Measurements from ENCODE around the gene HEATR9. TPM values are rescaled to one million over a fixed set of nuclear protein-coding genes. Genes with fewer than 3 reads are reported as not detected.

The HEATR9 gene
- total RNA-seq, 1 donor from 2014 or later, result 0.21 TPM

GRCh38 chr17:35879773-35880654, 11.3 kb upstream of the HEATR9 start, which contains the start of gene CCL5:
CCL5 (minus strand) TSS chr17:35880360.
- H3K4me1 ChIP-seq, result peaks cover 10% of the 10 kb centered on the region
- DNase-seq (no peak), ATAC-seq (peak; percentile 75 to 76)
- intact Hi-C loops (cut with DNase I), result no loop called here
- H3K27ac ChIP-seq, result no peak within 1 kb of the TSS
- no peaks in the 10 kb centered on the region for H3K36me3 ChIP-seq
- H3K9me3 ChIP-seq, result no peaks in the 10 kb centered on the region
- peak within 1 kb of the TSS; percentile 6 for H3K4me3 ChIP-seq
- H3K27me3 ChIP-seq (ENCODE audit: low read depth), result no peaks in the 10 kb centered on the region
- TF ChIP-seq CTCF (IDR thresholded peaks at IDR 0.05), result no peak

GRCh38 chr17:35878361-35878760, 9.7 kb upstream of the HEATR9 start:
- no peaks in the 10 kb centered on the region for H3K27me3 ChIP-seq (ENCODE audit: low read depth)
- no peak overlapping the region for H3K27ac ChIP-seq
- no peaks in the 10 kb centered on the region for H3K36me3 ChIP-seq
- H3K4me1 ChIP-seq, result peaks cover 10% of the 10 kb centered on the region
- H3K9me3 ChIP-seq, result no peaks in the 10 kb centered on the region
- TF ChIP-seq CTCF (IDR thresholded peaks at IDR 0.05), result no peak
- DNase-seq (no peak), ATAC-seq (no peak)
- H3K4me3 ChIP-seq, result peak overlapping the region; percentile 6
- intact Hi-C loops (cut with DNase I), result no loop called here

GRCh38 chr17:35877345-35878029, 8.8 kb upstream of the HEATR9 start:
- no peak overlapping the region for H3K27ac ChIP-seq
- no peak for TF ChIP-seq CTCF (IDR thresholded peaks at IDR 0.05)
- intact Hi-C loops (cut with DNase I), result no loop called here
- H3K36me3 ChIP-seq, result no peaks in the 10 kb centered on the region
- peaks cover 10% of the 10 kb centered on the region for H3K4me1 ChIP-seq
- no peaks in the 10 kb centered on the region for H3K9me3 ChIP-seq
- H3K27me3 ChIP-seq (ENCODE audit: low read depth), result no peaks in the 10 kb centered on the region
- DNase-seq (no peak), ATAC-seq (no peak)
- peak overlapping the region; percentile 10 for H3K4me3 ChIP-seq

- no peak overlapping the region for H3K4me3 ChIP-seq
- TF ChIP-seq CTCF (IDR thresholded peaks at IDR 0.05), result no peak
- H3K27me3 ChIP-seq (ENCODE audit: low read depth), result no peaks in the 10 kb centered on the region
- intact Hi-C loops (cut with DNase I), result no loop called here
- H3K27ac ChIP-seq, result no peak overlapping the region
- no peaks in the 10 kb centered on the region for H3K9me3 ChIP-seq
- no peak for ATAC-seq
- peaks cover 10% of the 10 kb centered on the region for H3K4me1 ChIP-seq
- no peak for DNase-seq
- H3K36me3 ChIP-seq, result no peaks in the 10 kb centered on the region
Measured at GRCh38 chr17:35876534-35876933, 7.8 kb upstream of the HEATR9 start.

- ATAC-seq (no peak), DNase-seq (no peak)
- peaks cover 10% of the 10 kb centered on the region for H3K4me1 ChIP-seq
- H3K27ac ChIP-seq, result no peak overlapping the region
- TF ChIP-seq CTCF (IDR thresholded peaks at IDR 0.05), result no peak
- H3K36me3 ChIP-seq, result no peaks in the 10 kb centered on the region
- H3K27me3 ChIP-seq (ENCODE audit: low read depth), result no peaks in the 10 kb centered on the region
- H3K9me3 ChIP-seq, result no peaks in the 10 kb centered on the region
- intact Hi-C loops (cut with DNase I), result no loop called here
- H3K4me3 ChIP-seq, result no peak overlapping the region
Measured at GRCh38 chr17:35875800-35876139, 7.1 kb upstream of the HEATR9 start.

All from lower lobe of right lung (tissue), 2 donors.